ENCODE data around the gene NEU2. TPM values are rescaled to one million over a fixed set of nuclear protein-coding genes. Genes with fewer than 3 reads are reported as not detected.

NEU2 gene
- total RNA-seq, 2 donors from 2014 or later: not detected

Other genes starting within 250 kb of the NEU2 start
- 1 to 10 TPM; 1.3 to 3.6 TPM for gene SNORC, start 162.4 kb upstream of the NEU2 start, total RNA-seq
- under 1 TPM in 1 of 2 donors, not detected in 1; 0.23 TPM for gene NGEF, start 19.4 kb upstream of the NEU2 start, total RNA-seq
- gene INPP5D, start 27.7 kb downstream of the NEU2 start, total RNA-seq: 10 to 100 TPM; 70.7 to 71.1 TPM
- gene ATG16L1, start 219.0 kb downstream of the NEU2 start, total RNA-seq: 10 to 100 TPM; 30.6 to 34.2 TPM

All from activated naive CD4-positive, alpha-beta T cell treated with anti-CD3 and anti-CD28 coated beads, Interleukin-2, amount 50 U/mL, for 72 hours (primary cell).